ENCODE results near the gene DGKD.
"Not testable (repeated sequence)": the region's sequence is repeated elsewhere in the genome, so short reads cannot be mapped to it uniquely, and the experiment has no call there.

The DGKD gene

DNA sequence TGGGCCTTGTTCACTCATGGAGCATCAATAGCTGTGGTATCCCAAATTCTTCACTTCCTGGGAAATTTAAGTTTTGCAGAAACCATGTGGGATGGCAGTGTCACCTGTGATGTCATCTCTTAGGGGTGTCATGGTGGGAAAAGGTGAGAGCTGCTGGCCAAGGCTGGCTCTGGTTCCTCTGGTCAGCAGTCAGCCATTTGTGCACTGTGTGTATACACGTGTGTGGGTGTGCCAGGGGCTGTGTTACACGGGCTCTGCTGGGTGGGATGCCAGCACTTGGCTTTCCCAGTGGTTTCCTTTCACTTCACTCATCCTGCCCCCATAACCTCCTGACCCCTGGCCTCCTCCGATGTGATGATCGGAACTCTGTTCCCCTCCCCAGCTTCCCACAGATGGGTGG lies 25.4 kb upstream of the DGKD start:
- TF ChIP-seq CTCF (conservative IDR thresholded peaks at IDR 0.05; ENCODE audit: control insufficient read depth, insufficient read depth, low read depth, low read length) = no peak
- no peak for DNase-seq (ENCODE audit: low read depth)
- H3K4me3 ChIP-seq (ENCODE audit: control insufficient read depth, low read depth, low read length) = no peak overlapping the region

DNA sequence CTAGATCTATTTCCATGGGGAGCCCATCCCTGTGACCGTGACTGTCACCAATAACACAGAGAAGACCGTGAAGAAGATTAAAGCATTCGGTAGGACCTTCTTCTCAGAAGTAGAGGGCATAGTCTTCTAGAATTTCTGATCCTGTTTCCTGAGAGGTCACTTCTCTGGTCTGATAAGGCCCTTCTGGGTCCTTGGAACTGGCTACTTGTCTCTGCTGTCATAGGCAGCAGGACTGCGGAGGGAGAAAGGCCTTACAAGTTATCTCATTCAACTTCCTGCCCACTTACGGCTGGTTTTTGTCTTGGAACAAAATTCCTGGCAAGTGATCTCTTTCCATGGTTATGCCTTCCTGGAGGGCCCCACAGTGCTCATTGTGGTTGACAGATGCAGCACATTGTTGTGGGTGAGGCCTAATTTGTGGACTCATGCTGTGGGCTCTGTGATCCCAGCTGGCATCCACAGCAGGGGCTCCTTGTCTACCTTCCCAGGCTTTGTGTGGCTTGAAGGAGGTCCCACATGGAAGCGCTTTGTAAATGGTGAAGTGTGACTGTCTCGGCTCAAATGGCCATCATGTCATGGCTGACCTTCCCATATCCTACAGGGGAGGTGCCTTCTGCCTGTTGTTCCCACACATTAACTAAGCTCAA lies 24.7 kb upstream of the DGKD start:
- no peak for DNase-seq (ENCODE audit: low read depth)
- TF ChIP-seq CTCF (conservative IDR thresholded peaks at IDR 0.05; ENCODE audit: control insufficient read depth, insufficient read depth, low read depth, low read length) = no peak
- no peak overlapping the region for H3K4me3 ChIP-seq (ENCODE audit: control insufficient read depth, low read depth, low read length)

- no peak for TF ChIP-seq CTCF (conservative IDR thresholded peaks at IDR 0.05; ENCODE audit: control insufficient read depth, insufficient read depth, low read depth, low read length)
- DNase-seq (ENCODE audit: low read depth) = no peak
- no peak overlapping the region for H3K4me3 ChIP-seq (ENCODE audit: control insufficient read depth, low read depth, low read length)
These were observed 22.8 kb upstream of the DGKD start for GRCh38 chr2:233331536-233331935.

GRCh38 chr2:233332125-233332524 lies 22.2 kb upstream of the DGKD start:
- no peak for DNase-seq (ENCODE audit: low read depth)
- no peak for TF ChIP-seq CTCF (conservative IDR thresholded peaks at IDR 0.05; ENCODE audit: control insufficient read depth, insufficient read depth, low read depth, low read length)
- no peak overlapping the region for H3K4me3 ChIP-seq (ENCODE audit: control insufficient read depth, low read depth, low read length)

DNA sequence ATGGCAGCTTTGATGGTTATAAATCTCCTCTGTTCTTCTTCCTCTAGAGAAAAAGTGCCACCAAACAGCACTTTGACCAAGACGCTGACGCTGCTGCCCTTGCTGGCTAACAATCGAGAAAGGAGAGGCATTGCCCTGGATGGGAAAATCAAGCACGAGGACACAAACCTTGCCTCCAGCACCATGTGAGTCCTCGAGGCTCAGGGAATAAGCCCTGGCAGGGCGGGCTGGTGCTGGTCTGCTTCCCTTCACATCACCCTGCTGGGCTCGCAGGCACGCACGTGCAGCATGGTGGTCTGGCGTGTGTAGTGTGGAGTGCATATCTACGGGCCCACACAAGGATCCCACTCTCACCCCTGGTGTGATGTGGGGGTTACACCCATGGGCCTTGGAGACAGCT lies 19.4 kb upstream of the DGKD start:
- no peak for DNase-seq (ENCODE audit: low read depth)
- H3K4me3 ChIP-seq (ENCODE audit: control insufficient read depth, low read depth, low read length) = no peak overlapping the region
- no peak for TF ChIP-seq CTCF (conservative IDR thresholded peaks at IDR 0.05; ENCODE audit: control insufficient read depth, insufficient read depth, low read depth, low read length)

DNA sequence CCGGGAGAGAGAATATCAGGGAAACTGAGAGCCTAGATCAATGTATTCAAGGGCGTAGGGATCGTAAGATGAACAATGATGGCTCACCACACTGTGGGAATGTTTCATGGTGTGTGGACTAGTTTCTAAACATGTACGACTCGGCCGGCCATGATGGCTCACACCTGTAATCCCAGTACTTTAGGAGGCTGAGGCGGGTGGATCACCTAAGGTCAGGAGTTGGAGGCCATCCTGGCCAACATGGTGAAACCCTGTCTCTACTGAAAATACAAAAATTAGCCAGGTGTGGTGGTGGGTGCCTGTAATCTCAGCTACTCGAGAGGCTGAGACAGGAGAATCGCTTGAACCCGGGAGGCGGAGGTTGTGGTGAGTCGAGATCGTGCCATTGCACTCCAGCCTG lies 18.2 kb upstream of the DGKD start:
- H3K4me3 ChIP-seq (ENCODE audit: control insufficient read depth, low read depth, low read length); DNase-seq (ENCODE audit: low read depth): not testable (repeated sequence)

DNA sequence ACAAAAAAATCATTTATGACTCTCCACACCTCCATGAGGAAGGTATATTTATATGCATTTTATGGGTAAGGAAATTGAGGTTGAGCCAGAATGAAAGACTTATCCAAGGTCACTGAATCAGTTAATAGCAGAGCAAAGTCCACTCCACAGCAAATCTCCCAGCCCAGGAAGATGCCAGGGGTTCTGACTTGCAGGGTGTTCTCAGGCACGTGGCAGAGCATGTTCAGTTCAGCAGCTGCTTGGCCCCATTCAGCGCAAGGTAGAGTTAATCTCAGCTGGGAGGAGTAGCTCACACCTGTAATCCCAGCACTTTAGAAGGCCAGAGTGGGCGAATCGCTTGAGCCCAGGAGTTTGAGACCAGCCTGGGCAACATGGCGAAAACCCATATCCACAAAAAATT lies 17.8 kb upstream of the DGKD start:
- DNase-seq (ENCODE audit: low read depth) = no peak
- TF ChIP-seq CTCF (conservative IDR thresholded peaks at IDR 0.05; ENCODE audit: control insufficient read depth, insufficient read depth, low read depth, low read length) = no peak
- H3K4me3 ChIP-seq (ENCODE audit: control insufficient read depth, low read depth, low read length) = no peak overlapping the region
